Measurements from ENCODE around the gene MORC1.

- TF ChIP-seq CTCF (IDR thresholded peaks at IDR 0.05) (no peak), POLR2A (IDR thresholded peaks at IDR 0.05) (no peak)
Observed at GRCh38 chr3:109057616-109058015, 60.3 kb downstream of the MORC1 start.
